ENCODE data around the gene DNAJC1. TPM values are rescaled to one million over a fixed set of nuclear protein-coding genes. Genes with fewer than 3 reads are reported as not detected.

The DNAJC1 gene
- total RNA-seq, 1 donor from 2014 or later = 103 TPM

DNA sequence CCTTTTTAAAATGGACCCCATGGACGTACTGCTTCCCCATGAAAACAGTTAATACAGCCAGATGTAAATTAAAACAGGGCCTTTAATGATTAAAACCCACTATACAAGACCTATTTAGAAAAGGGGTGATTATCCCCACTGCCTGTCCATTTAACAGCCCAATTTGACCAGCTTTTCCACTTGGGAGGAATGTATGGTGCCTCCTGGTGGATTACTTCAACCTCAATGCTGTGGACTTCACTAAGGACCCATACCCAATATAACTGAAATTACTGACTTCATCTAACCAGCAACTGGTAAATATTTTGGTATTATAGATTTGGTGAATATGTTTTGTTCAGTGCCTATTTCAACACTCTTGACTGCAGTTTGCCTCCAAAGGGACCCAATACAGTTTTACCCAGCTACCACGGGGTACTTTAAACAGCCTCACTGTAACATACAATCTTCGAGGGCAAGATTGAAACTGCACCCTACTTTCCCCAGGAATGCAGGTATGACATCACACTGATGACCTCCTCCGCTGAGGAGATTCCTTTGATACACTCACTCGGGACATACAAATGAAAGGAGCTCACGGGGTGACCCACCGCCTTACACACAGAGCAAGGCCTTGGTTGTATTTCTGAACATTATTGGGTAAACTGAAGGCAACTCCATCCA is 192.8 kb downstream of the DNAJC1 start:
- Histone ChIP-seq H3K27me3 (ENCODE audit: control insufficient read depth, insufficient read depth, low read length) (no peaks in the 10 kb centered on the region), H3K4me3 (ENCODE audit: low read depth, low read length) (no peak overlapping the region), H3K36me3 (ENCODE audit: control insufficient read depth, insufficient read depth, low read length) (no peaks in the 10 kb centered on the region)
- no peak for DNase-seq (ENCODE audit: low read depth)
- TF ChIP-seq, protein P1, sequence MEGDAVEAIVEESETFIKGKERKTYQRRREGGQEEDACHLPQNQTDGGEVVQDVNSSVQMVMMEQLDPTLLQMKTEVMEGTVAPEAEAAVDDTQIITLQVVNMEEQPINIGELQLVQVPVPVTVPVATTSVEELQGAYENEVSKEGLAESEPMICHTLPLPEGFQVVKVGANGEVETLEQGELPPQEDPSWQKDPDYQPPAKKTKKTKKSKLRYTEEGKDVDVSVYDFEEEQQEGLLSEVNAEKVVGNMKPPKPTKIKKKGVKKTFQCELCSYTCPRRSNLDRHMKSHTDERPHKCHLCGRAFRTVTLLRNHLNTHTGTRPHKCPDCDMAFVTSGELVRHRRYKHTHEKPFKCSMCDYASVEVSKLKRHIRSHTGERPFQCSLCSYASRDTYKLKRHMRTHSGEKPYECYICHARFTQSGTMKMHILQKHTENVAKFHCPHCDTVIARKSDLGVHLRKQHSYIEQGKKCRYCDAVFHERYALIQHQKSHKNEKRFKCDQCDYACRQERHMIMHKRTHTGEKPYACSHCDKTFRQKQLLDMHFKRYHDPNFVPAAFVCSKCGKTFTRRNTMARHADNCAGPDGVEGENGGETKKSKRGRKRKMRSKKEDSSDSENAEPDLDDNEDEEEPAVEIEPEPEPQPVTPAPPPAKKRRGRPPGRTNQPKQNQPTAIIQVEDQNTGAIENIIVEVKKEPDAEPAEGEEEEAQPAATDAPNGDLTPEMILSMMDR (IDR thresholded peaks at IDR 0.05; ENCODE audit: insufficient read depth, low read length, poor library complexity, severe bottlenecking) = no peak

DNA sequence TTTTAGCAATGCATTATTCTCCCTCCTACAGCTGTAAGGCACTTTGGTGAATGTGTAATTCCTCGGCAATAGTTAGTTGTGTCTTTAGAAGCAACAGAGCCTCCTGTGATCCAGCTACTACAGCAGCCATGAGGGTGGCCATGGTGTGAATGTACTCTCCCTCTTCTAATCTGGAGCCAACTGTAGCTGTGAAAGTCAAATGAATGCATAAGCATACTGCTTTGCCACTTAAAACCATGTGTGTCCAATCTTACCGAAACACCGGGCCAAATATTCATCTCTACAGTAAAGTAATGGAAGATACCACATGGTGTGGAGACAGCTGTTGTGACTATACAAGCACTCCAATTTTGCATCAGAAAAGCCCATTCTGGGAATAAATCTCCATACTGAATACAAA is 195.0 kb downstream of the DNAJC1 start:
- H3K27me3 ChIP-seq (ENCODE audit: control insufficient read depth, insufficient read depth, low read length) = no peaks in the 10 kb centered on the region
- DNase-seq (ENCODE audit: low read depth) = no peak

DNA sequence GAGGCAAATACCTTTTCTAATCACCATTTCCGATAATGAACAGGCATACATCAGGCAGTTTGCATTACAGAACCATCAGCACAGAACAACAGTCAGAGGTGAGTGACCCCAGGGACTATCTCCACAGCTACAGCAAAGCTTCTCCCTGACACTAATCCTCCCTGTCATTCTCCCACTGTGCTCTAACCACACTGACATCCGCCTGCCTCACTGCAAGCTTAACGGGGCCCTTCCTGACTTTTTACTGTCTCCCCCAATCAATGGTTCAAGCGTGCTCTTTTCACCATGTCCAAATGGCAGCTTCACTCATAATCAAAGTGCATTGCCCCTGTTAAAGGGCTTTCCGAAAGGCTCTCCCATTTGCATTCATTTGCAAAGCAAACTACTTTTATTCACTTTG is 196.3 kb downstream of the DNAJC1 start:
- TF ChIP-seq, protein P1 (IDR thresholded peaks at IDR 0.05; ENCODE audit: insufficient read depth, low read length, poor library complexity, severe bottlenecking) = no peak
- Histone ChIP-seq H3K4me3 (ENCODE audit: low read depth, low read length) (no peak overlapping the region), H3K27me3 (ENCODE audit: control insufficient read depth, insufficient read depth, low read length) (no peaks in the 10 kb centered on the region), H3K36me3 (ENCODE audit: control insufficient read depth, insufficient read depth, low read length) (no peaks in the 10 kb centered on the region)
- DNase-seq (ENCODE audit: low read depth) = no peak

More for the DNA sequence above, 195.0 kb downstream of the DNAJC1 start:
- TF ChIP-seq, protein P1 (IDR thresholded peaks at IDR 0.05; ENCODE audit: insufficient read depth, low read length, poor library complexity, severe bottlenecking) = no peak
- H3K36me3 ChIP-seq (ENCODE audit: control insufficient read depth, insufficient read depth, low read length) = no peaks in the 10 kb centered on the region
- H3K4me3 ChIP-seq (ENCODE audit: low read depth, low read length) = no peak overlapping the region

DNA sequence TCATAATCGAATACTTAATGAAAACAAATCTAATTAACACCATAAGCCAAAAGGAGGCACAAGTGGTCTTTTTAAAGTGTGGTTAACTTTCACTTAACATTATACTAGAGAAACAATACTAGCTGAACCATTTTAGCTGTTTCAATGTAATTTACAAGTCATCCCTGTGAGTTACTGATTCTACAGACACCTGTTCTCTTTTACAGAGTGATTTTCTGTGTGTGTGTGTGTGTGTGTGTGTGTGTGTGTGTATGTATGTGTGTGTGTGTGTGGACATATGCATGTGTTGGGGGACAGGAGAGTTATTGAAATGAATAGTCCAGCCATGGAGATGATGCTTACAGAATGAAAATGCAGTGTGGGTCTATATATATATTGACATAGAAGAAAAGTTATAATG is 200.2 kb downstream of the DNAJC1 start:
- Histone ChIP-seq H3K4me3 (ENCODE audit: low read depth, low read length) (no peak overlapping the region), H3K27me3 (ENCODE audit: control insufficient read depth, insufficient read depth, low read length) (no peaks in the 10 kb centered on the region), H3K36me3 (ENCODE audit: control insufficient read depth, insufficient read depth, low read length) (no peaks in the 10 kb centered on the region)
- DNase-seq (ENCODE audit: low read depth) = no peak
- TF ChIP-seq, protein P1 (IDR thresholded peaks at IDR 0.05; ENCODE audit: insufficient read depth, low read length, poor library complexity, severe bottlenecking) = no peak

DNA sequence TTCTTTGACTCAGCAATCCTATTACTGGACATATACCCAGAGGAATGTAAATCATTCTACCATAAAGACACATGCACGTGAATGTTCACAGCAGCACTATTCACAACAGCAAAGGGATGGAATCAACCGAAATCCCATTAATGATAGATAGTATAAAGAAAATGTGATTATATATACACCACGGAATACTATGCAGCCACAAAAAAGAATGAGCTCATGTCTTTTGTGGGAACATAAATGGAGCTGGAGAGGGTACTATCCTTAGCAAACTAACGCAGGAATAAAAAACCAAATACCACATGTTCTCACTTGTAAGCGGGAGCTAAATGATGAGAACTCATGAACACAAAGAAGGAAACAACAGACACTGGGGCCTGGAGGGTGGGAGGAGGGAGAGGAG is 201.9 kb downstream of the DNAJC1 start:
- H3K4me3 ChIP-seq (ENCODE audit: low read depth, low read length) = no peak overlapping the region
- H3K36me3 ChIP-seq (ENCODE audit: control insufficient read depth, insufficient read depth, low read length) = no peaks in the 10 kb centered on the region
- no peak for DNase-seq (ENCODE audit: low read depth)
- TF ChIP-seq, protein P1 (IDR thresholded peaks at IDR 0.05; ENCODE audit: insufficient read depth, low read length, poor library complexity, severe bottlenecking) = no peak
- no peaks in the 10 kb centered on the region for H3K27me3 ChIP-seq (ENCODE audit: control insufficient read depth, insufficient read depth, low read length)
